NCI-H2196 (cell line): ENCODE measurements around the gene LRRC32.

ENCODE experiments used
- DNase-seq: peaks from one replicate; lab custom pipeline; 2025; ENCODE audit not compliant: unreplicated experiment; lab: John Stamatoyannopoulos, UW

Gene LRRC32

GRCh38 chr11:76680518-76681425 is 10.2 kb upstream of the LRRC32 start:
- peak; percentile 63 for DNase-seq

GRCh38 chr11:76678321-76678720 is 7.8 kb upstream of the LRRC32 start:
- no peak for DNase-seq

GRCh38 chr11:76677458-76677765 is 6.9 kb upstream of the LRRC32 start:
- DNase-seq = no peak

GRCh38 chr11:76676636-76677457 is 6.3 kb upstream of the LRRC32 start:
- no peak for DNase-seq

- DNase-seq = no peak
Observed at GRCh38 chr11:76674517-76675400, 4.2 kb upstream of the LRRC32 start.

GRCh38 chr11:76673176-76674142 is 2.9 kb upstream of the LRRC32 start:
- DNase-seq = no peak

- DNase-seq = no peak
Observed at GRCh38 chr11:76672431-76673175, 2.1 kb upstream of the LRRC32 start.

- no peak for DNase-seq
Observed at GRCh38 chr11:76671626-76672309, 1.2 kb upstream of the LRRC32 start.

GRCh38 chr11:76671237-76671592 is 668 bp upstream of the LRRC32 start:
- DNase-seq = no peak

GRCh38 chr11:76669901-76670484 is 554 bp downstream of the LRRC32 start:
- no peak for DNase-seq

GRCh38 chr11:76668362-76669155 is 2.0 kb downstream of the LRRC32 start:
- DNase-seq = no peak

- DNase-seq = no peak
Observed at GRCh38 chr11:76667856-76668255, 2.7 kb downstream of the LRRC32 start.

- DNase-seq = no peak
Observed at GRCh38 chr11:76667271-76667818, 3.2 kb downstream of the LRRC32 start.

- DNase-seq = no peak
Observed at GRCh38 chr11:76666830-76667229, 3.7 kb downstream of the LRRC32 start.

GRCh38 chr11:76666408-76666807 is 4.1 kb downstream of the LRRC32 start:
- no peak for DNase-seq

- no peak for DNase-seq
Observed at GRCh38 chr11:76665921-76666351, 4.6 kb downstream of the LRRC32 start.

- no peak for DNase-seq
Observed at GRCh38 chr11:76665172-76665571, 5.4 kb downstream of the LRRC32 start.
